NT2/D1 (cell line): ENCODE data around the gene PTPRG.

ENCODE experiments used
- YY1 ChIP-seq: IDR thresholded peaks from 2 replicates; pipeline ENCODE4 v1.6.1; 2011; ENCODE audit not compliant: insufficient read length, insufficient read depth
- ZNF274 ChIP-seq: IDR thresholded peaks from 2 replicates; pipeline ENCODE4 v1.6.1; 2011; ENCODE audit warnings: mild to moderate bottlenecking, low read depth, low read length

DNA sequence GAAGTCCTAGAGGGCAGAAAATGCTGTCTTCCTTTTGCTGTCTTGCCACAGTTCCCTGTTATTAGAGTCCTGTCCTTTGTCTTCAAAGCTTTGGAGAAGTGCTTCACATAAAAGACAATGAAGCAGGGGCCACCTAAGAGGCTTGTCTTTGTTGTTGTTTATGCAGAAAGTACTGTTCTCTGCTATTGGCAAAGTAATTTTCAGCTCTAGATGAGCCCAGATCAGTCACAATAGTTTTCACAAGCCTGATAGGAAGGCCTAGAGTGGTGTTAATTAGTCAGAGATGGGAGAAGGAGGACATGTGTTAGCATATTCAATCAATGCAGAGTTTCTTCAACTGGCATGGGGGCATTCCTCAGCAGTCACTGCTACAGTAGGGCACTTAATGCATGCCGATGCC lies 300.0 kb downstream of the PTPRG start:
- TF ChIP-seq ZNF274 (no peak), YY1 (no peak)
